Neural progenitor cell (in vitro differentiated cells): ENCODE results near the gene FOLR3.

Experiments
- EZH2 ChIP-seq: fragments of 200-600 bp; sonication (generic); IDR thresholded peaks from 2 replicates; pipeline ENCODE4 v1.6.1; 2017; ENCODE audit warnings: antibody characterized with exemption, mild to moderate bottlenecking, moderate library complexity
- EZH2phosphoT487 ChIP-seq: fragments of 200-600 bp; sonication (generic); IDR thresholded peaks from 2 replicates; pipeline ENCODE4 v1.6.1; 2017; ENCODE audit warnings: antibody characterized with exemption
- TF ChIP-seq, protein P1 (sequence below): fragments of 200-600 bp; sonication (generic); IDR thresholded peaks from 2 replicates; pipeline ENCODE4 v1.5.1; 2017; ENCODE audit warnings: antibody characterized with exemption, mild to moderate bottlenecking

DNA sequence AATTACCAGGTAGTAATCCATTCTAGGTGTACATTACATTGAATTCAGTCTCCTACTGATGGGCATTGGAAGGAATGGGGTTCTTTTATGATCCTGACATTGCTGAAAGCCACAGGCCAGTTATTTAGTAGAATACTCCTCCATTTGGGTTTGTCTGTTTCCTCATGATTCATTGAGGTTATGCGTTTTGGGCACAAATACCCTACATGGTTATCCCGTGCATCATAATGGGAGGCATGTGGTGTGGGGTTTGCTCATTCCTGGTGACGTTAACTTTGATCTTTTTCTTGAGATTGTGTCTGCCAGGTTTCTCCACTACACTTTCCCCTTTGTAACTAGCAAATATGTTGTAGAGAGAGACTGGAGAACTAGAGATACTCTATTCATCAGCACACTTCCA is 5.5 kb downstream of the FOLR3 start:
- TF ChIP-seq, protein P1, sequence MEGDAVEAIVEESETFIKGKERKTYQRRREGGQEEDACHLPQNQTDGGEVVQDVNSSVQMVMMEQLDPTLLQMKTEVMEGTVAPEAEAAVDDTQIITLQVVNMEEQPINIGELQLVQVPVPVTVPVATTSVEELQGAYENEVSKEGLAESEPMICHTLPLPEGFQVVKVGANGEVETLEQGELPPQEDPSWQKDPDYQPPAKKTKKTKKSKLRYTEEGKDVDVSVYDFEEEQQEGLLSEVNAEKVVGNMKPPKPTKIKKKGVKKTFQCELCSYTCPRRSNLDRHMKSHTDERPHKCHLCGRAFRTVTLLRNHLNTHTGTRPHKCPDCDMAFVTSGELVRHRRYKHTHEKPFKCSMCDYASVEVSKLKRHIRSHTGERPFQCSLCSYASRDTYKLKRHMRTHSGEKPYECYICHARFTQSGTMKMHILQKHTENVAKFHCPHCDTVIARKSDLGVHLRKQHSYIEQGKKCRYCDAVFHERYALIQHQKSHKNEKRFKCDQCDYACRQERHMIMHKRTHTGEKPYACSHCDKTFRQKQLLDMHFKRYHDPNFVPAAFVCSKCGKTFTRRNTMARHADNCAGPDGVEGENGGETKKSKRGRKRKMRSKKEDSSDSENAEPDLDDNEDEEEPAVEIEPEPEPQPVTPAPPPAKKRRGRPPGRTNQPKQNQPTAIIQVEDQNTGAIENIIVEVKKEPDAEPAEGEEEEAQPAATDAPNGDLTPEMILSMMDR: no peak
- TF ChIP-seq EZH2 (no peak), EZH2phosphoT487 (no peak)
